Measurements from ENCODE around the gene AP1M2.
"Not testable (repeated sequence)": the region's sequence is repeated elsewhere in the genome, so short reads cannot be mapped to it uniquely, and the experiment has no call there.

Gene AP1M2

GRCh38 chr19:10538204-10538983, 48.7 kb downstream of the AP1M2 start:
- DNase-seq (ENCODE audit: low read depth in 3 of 3), result no peak

GRCh38 chr19:10537668-10538067, 49.4 kb downstream of the AP1M2 start:
- no peak for DNase-seq (ENCODE audit: low read depth in 3 of 3)

- no peak for DNase-seq (ENCODE audit: low read depth in 3 of 3)
Measured at GRCh38 chr19:10535613-10536012, 51.5 kb downstream of the AP1M2 start.

- no peak for DNase-seq (ENCODE audit: low read depth in 3 of 3)
Measured at GRCh38 chr19:10533646-10534386, 53.3 kb downstream of the AP1M2 start.

- DNase-seq (ENCODE audit: low read depth in 3 of 3), result no peak
Measured at GRCh38 chr19:10532457-10532856, 54.7 kb downstream of the AP1M2 start.

DNA sequence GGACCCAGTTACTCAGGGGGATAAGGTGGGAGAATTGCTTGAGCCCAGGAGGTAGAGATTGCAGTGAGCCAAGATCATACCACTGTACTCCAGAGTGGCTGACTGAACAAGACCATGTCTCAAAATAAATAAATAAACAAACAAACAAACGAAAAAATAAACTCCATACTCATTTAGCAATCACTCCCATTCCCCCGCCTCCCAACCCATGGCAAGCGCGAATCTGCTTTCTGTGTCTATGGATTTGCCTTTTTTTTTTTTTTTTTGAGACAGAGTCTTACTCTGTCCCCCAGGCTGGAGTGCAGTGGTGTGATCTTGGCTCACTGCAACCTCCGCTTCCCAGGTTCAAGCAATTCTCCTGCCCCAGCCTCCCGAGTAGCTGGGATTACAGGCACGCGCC, 60.2 kb downstream of the AP1M2 start:
- DNase-seq (ENCODE audit: low read depth in 3 of 3), result not testable (repeated sequence)

DNA sequence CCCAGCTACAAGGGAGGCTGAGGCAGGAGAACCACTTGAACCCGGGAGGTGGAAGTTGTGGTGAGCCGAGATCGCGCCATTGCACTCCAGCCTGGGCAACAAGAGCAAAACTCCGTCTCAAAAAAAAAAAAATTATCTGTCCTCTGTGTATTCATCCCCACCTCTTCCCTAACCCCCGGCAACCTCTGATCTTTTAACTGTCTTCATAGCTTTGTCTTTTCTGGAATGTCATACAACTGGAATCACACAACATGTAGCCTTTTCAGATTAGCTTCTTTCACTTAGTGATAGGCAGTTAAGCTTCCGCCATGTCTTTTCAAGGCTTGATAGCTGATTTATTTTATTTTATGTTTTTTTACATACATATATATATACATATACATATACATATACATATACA, 61.5 kb downstream of the AP1M2 start:
- no peak for DNase-seq (ENCODE audit: low read depth in 3 of 3)

GRCh38 chr19:10523135-10523636, 63.9 kb downstream of the AP1M2 start:
- no peak for DNase-seq (ENCODE audit: low read depth in 3 of 3)

Data from stimulated activated CD4-positive, alpha-beta T cell treated with anti-CD3 and anti-CD28 coated beads, TNF-alpha, amount 100 ng/mL, for 24 hours (primary cell).